HepG2 (cell line): ENCODE data around the gene GPAM. TPM values are rescaled to one million over a fixed set of nuclear protein-coding genes. Genes with fewer than 3 reads are reported as not detected.

Experiments used
- ATF4 ChIP-seq, 2 experiments: fragments of 450-650 bp in 1 of 2; sonication (generic) in 1 of 2; formaldehyde crosslinking; IDR thresholded peaks; 2 replicates each; pipeline versions ENCODE4 v1.5.0 to v1.8.0; 2020 to 2022; ENCODE audit warnings: mild to moderate bottlenecking in 1 of 2, missing genetic modification reagents in 1 of 2
- CREBL2 ChIP-seq: sonication (generic); formaldehyde crosslinking; IDR thresholded peaks from 2 replicates; pipeline ENCODE4 v1.8.1; 2023; ENCODE audit warnings: missing genetic modification reagents, mild to moderate bottlenecking, borderline replicate concordance
- GFI1 ChIP-seq: sonication (generic); formaldehyde crosslinking; IDR thresholded peaks from 2 replicates; pipeline ENCODE4 v1.5.0; 2020; ENCODE audit warnings: missing genetic modification reagents, mild to moderate bottlenecking, borderline replicate concordance
- GLI4 ChIP-seq: sonication (generic); formaldehyde crosslinking; IDR thresholded peaks from 2 replicates; pipeline ENCODE4 v1.5.1; 2020; ENCODE audit warnings: missing genetic modification reagents, mild to moderate bottlenecking, moderate library complexity, borderline replicate concordance
- HES4 ChIP-seq: sonication (generic); formaldehyde crosslinking; IDR thresholded peaks from 2 replicates; pipeline ENCODE4 v1.9.0; 2021; ENCODE audit warnings: mild to moderate bottlenecking, missing genetic modification reagents, borderline replicate concordance
- MED8 ChIP-seq: sonication (generic); formaldehyde crosslinking; IDR thresholded peaks from 2 replicates; pipeline ENCODE4 v1.8.1; 2023; ENCODE audit warnings: mild to moderate bottlenecking, missing genetic modification reagents; ENCODE audit not compliant: insufficient replicate concordance
- NFYB ChIP-seq: sonication (generic); formaldehyde crosslinking; IDR thresholded peaks from 2 replicates; pipeline ENCODE4 v1.4.0; 2020; ENCODE audit warnings: missing genetic modification reagents
- RBFOX2 ChIP-seq: fragments of 200-400 bp; formaldehyde crosslinking; IDR thresholded peaks from 2 replicates; pipeline ENCODE4 v1.6.1; 2017; ENCODE audit warnings: low read depth, mild to moderate bottlenecking, low read length
- RFX5 ChIP-seq: IDR thresholded peaks from 2 replicates; pipeline ENCODE4 v1.6.1; 2011; ENCODE audit warnings: low read depth, low read length, improper control_type of control experiment
- ZFP91 ChIP-seq: sonication (generic); formaldehyde crosslinking; IDR thresholded peaks from 2 replicates; pipeline ENCODE4 v1.9.0; 2022; ENCODE audit warnings: missing genetic modification reagents, mild to moderate bottlenecking, borderline replicate concordance
- ZKSCAN8 ChIP-seq: IDR thresholded peaks from 2 replicates; pipeline ENCODE4 v1.6.1; 2016; ENCODE audit warnings: borderline replicate concordance, missing genetic modification reagents, missing compliant biosample characterization
- ZNF143 ChIP-seq: sonication (generic); formaldehyde crosslinking; IDR thresholded peaks from 2 replicates; pipeline ENCODE4 v1.4.0; 2020; ENCODE audit warnings: missing genetic modification reagents
- ZNF207 ChIP-seq: fragments of 450-650 bp; IDR thresholded peaks from 2 replicates; pipeline ENCODE4 v1.6.1; 2016; ENCODE audit warnings: antibody characterized with exemption, borderline replicate concordance
- ZNF230 ChIP-seq: sonication (generic); formaldehyde crosslinking; IDR thresholded peaks from 2 replicates; pipeline ENCODE4 v1.4.0; 2020; ENCODE audit warnings: mild to moderate bottlenecking, missing genetic modification reagents
- ZNF317 ChIP-seq: sonication (generic); formaldehyde crosslinking; IDR thresholded peaks from 2 replicates; pipeline ENCODE4 v1.5.0; 2020; ENCODE audit warnings: mild to moderate bottlenecking, missing genetic modification reagents
- ZNF383 ChIP-seq: sonication (generic); formaldehyde crosslinking; IDR thresholded peaks from 2 replicates; pipeline ENCODE4 v1.4.0; 2020; ENCODE audit warnings: missing genetic modification reagents, mild to moderate bottlenecking, borderline replicate concordance
- ZNF432 ChIP-seq: sonication (generic); formaldehyde crosslinking; IDR thresholded peaks from 2 replicates; pipeline ENCODE4 v1.5.0; 2020; ENCODE audit warnings: missing genetic modification reagents, mild to moderate bottlenecking, borderline replicate concordance
- ZNF598 ChIP-seq: sonication (generic); formaldehyde crosslinking; IDR thresholded peaks from 2 replicates; pipeline ENCODE4 v1.5.1; 2020; ENCODE audit warnings: mild to moderate bottlenecking, missing genetic modification reagents, borderline replicate concordance
- ZNF746 ChIP-seq: sonication (generic); formaldehyde crosslinking; IDR thresholded peaks from 2 replicates; pipeline ENCODE4 v1.8.0; 2022; ENCODE audit warnings: mild to moderate bottlenecking, missing genetic modification reagents
- ZNF883 ChIP-seq: sonication (generic); formaldehyde crosslinking; IDR thresholded peaks from 2 replicates; pipeline ENCODE4 v1.5.1; 2020; ENCODE audit warnings: mild to moderate bottlenecking, missing genetic modification reagents; ENCODE audit errors: not compliant biosample characterization
- ZSCAN21 ChIP-seq: sonication (generic); formaldehyde crosslinking; IDR thresholded peaks from 2 replicates; pipeline ENCODE4 v1.8.0; 2022; ENCODE audit warnings: mild to moderate bottlenecking, missing genetic modification reagents, moderate library complexity, borderline replicate concordance
- ZSCAN25 ChIP-seq: sonication (generic); formaldehyde crosslinking; IDR thresholded peaks from 2 replicates; pipeline ENCODE4 v1.8.0; 2022; ENCODE audit warnings: mild to moderate bottlenecking, missing genetic modification reagents
- polyA plus RNA-seq, 8 experiments: library from polyadenylated mRNA; depleted of rRNA in 3 of 8; stranded (reverse) in 7 of 8; unstranded in 1 of 8; fragments of >200 nt; fragmentation: Illumina TruSeq in 4 of 8; extraction: Trizol in 4 of 8; gene quantifications; 2 replicates each; pipeline versions ENCODE4 v1.2.1 to v1.2.3, GENCODE V29; 2011 to 2016; ENCODE audit warnings: low read depth in 4 of 8, missing spikeins in 1 of 8, mixed read lengths in 1 of 8; ENCODE audit not compliant: insufficient read depth in 1 of 8
- total RNA-seq, 5 experiments: library from RNA; depleted of rRNA; stranded (reverse); fragments of >200 nt; fragmentation: Illumina TruSeq; extraction: Trizol; gene quantifications; 2 replicates each; pipeline ENCODE4 v1.2.3, GENCODE V29; 2016; ENCODE audit warnings: low read depth in 1 of 5
- TF ChIP-seq, protein P1 (sequence below): sonication (generic); formaldehyde crosslinking; IDR thresholded peaks from 2 replicates; pipeline ENCODE4 v1.4.0; 2020; ENCODE audit warnings: mild to moderate bottlenecking, missing genetic modification reagents
- TF ChIP-seq, protein P2 (sequence below): sonication (generic); formaldehyde crosslinking; IDR thresholded peaks from 2 replicates; pipeline ENCODE4 v1.4.0; 2020; ENCODE audit warnings: missing genetic modification reagents

Gene GPAM
- total and polyA plus RNA-seq, 2 of the 13 experiments (the other 11 are each of a cell fraction or from before 2014, with no cell fraction given) = 36.8 to 140 TPM

DNA sequence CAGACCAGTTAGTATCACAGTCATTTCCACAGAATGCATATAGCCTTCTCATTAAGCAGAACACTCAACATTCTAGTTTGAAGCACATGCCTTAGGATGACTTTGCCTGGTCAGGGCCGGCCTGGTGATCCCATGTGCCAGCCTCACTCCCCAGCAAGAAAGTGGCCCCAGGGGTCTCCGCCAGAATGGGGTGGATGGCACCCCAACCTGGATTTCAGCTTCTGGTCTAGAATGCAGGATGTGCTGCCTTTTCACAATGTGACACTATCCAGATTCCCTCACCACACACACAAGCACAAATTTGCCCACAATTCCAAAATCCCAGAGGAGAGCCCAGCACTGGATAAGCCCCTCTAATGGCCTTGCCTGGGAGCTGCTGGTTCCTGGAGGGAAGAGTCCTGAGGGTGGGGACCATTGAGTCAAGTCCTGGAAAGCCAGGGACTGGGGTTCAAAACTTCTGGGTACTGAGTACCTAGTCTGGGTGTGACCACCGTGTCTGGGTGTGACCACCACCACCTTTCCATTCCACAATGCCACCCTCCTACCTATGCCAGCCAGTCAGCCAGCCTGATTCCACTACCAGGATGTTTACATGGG, 41.5 kb upstream of the GPAM start (continued):
- TF ChIP-seq, protein P1, sequence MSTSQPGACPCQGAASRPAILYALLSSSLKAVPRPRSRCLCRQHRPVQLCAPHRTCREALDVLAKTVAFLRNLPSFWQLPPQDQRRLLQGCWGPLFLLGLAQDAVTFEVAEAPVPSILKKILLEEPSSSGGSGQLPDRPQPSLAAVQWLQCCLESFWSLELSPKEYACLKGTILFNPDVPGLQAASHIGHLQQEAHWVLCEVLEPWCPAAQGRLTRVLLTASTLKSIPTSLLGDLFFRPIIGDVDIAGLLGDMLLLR (CRISPR knock-in tag) = no peak
- TF ChIP-seq ZNF207 (no peak), ZKSCAN8 (CRISPR knock-in tag) (no peak), ZNF230 (CRISPR knock-in tag) (no peak), GLI4 (CRISPR knock-in tag) (no peak), ZNF383 (CRISPR knock-in tag) (no peak), NFYB (CRISPR knock-in tag) (peak; percentile 12; the same call in 1 of the 2 replicates), ZNF598 (CRISPR knock-in tag) (no peak), ZNF143 (CRISPR knock-in tag) (no peak), ZSCAN25 (CRISPR knock-in tag) (no peak), ZNF317 (CRISPR knock-in tag) (no peak), ATF4 (CRISPR knock-in tag; IDR thresholded peaks at IDR 0.05) (no peak), ZNF432 (CRISPR knock-in tag) (no peak), ZFP91 (CRISPR knock-in tag) (peak; percentile 25; the same call in 1 of the 2 replicates), ZSCAN21 (0 out of 2 replicates have a peak, but pooled peaks have one; percentile 10), ZNF883 (CRISPR knock-in tag) (peak; percentile 28), RFX5 (no peak), GFI1 (0 out of 2 replicates have a peak, but pooled peaks have one; percentile 11), ZNF746 (CRISPR knock-in tag) (no peak), MED8 (peak; percentile 49), RBFOX2 (peak; percentile 48; the same call in 1 of the 2 replicates), CREBL2 (CRISPR knock-in tag) (no peak), HES4 (CRISPR knock-in tag) (no peak)
- TF ChIP-seq, protein P2, sequence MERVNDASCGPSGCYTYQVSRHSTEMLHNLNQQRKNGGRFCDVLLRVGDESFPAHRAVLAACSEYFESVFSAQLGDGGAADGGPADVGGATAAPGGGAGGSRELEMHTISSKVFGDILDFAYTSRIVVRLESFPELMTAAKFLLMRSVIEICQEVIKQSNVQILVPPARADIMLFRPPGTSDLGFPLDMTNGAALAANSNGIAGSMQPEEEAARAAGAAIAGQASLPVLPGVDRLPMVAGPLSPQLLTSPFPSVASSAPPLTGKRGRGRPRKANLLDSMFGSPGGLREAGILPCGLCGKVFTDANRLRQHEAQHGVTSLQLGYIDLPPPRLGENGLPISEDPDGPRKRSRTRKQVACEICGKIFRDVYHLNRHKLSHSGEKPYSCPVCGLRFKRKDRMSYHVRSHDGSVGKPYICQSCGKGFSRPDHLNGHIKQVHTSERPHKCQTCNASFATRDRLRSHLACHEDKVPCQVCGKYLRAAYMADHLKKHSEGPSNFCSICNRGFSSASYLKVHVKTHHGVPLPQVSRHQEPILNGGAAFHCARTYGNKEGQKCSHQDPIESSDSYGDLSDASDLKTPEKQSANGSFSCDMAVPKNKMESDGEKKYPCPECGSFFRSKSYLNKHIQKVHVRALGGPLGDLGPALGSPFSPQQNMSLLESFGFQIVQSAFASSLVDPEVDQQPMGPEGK = no peak
